GM06990 (cell line): ENCODE results near the gene TUBGCP5.

Experiments
- DNase-seq: peaks from one replicate; pipeline ENCODE4 v3.0.0-alpha.2; 2011; ENCODE audit not compliant: insufficient read length; ENCODE audit errors: extremely low read depth
- H3K27me3 ChIP-seq: replicated peaks from 2 replicates; pipeline ENCODE4 v1.6.0; 2011; ENCODE audit warnings: low read length; ENCODE audit not compliant: control insufficient read depth, insufficient read depth
- H3K36me3 ChIP-seq: 2 replicates; pipeline ENCODE4 v1.5.1; 2011; ENCODE audit warnings: low read length; ENCODE audit not compliant: control insufficient read depth, insufficient read depth
- H3K4me3 ChIP-seq: replicated peaks from 2 replicates; pipeline ENCODE4 v1.5.1; 2011; ENCODE audit warnings: low read depth, mild to moderate bottlenecking, control low read depth, low read length
- TF ChIP-seq, protein P1 (sequence below): IDR thresholded peaks from 2 replicates; pipeline ENCODE4 v1.5.1; 2011; ENCODE audit warnings: low read length, control low read depth, mild to moderate bottlenecking, inconsistent platforms; ENCODE audit not compliant: insufficient read depth, poor library complexity, severe bottlenecking

Gene TUBGCP5

DNA sequence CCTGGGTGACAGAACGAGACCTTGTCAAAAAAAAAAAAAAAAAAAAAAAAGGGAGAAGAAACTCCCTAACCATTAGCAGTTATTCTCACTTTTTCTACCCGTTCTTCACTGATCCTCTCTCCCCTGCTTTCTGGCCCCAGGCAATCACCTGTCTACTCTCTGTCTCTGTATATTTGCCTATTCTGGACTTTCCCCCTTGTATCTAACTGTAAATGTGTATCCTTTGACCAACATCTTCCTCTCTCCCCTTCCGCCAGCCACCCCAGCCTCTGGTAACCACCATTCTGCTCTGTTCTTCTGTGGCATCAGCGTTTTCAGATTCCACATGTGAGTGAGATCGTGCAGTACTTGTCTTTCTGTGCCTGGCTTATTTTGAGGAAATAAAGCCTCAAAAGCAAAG, 66.1 kb downstream of the TUBGCP5 start:
- Histone ChIP-seq H3K4me3 (no peak overlapping the region), H3K27me3 (no peaks in the 10 kb centered on the region), H3K36me3 (no peaks in the 10 kb centered on the region)
- DNase-seq: no peak
- TF ChIP-seq, protein P1, sequence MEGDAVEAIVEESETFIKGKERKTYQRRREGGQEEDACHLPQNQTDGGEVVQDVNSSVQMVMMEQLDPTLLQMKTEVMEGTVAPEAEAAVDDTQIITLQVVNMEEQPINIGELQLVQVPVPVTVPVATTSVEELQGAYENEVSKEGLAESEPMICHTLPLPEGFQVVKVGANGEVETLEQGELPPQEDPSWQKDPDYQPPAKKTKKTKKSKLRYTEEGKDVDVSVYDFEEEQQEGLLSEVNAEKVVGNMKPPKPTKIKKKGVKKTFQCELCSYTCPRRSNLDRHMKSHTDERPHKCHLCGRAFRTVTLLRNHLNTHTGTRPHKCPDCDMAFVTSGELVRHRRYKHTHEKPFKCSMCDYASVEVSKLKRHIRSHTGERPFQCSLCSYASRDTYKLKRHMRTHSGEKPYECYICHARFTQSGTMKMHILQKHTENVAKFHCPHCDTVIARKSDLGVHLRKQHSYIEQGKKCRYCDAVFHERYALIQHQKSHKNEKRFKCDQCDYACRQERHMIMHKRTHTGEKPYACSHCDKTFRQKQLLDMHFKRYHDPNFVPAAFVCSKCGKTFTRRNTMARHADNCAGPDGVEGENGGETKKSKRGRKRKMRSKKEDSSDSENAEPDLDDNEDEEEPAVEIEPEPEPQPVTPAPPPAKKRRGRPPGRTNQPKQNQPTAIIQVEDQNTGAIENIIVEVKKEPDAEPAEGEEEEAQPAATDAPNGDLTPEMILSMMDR: no peak

DNA sequence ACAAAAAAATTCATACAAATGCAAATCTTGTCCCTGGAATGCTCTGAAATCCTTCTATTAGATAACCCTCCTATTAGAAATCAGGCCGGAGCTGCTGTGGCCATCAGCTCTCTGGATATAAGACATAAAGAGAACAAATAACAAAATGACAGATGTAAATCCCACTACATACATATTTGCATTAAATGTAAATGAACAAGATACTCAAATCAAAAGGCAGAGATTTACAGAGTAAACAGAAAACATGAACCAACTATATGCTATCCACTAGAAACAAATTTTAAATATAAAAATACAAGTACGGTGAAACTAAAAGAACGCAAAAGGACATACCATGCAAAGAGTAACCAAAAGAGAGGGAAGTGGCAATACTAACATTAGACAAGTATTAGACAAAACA, 69.9 kb downstream of the TUBGCP5 start:
- Histone ChIP-seq H3K27me3 (no peaks in the 10 kb centered on the region), H3K4me3 (no peak overlapping the region), H3K36me3 (no peaks in the 10 kb centered on the region)
- TF ChIP-seq, protein P1: no peak
- no peak for DNase-seq

DNA sequence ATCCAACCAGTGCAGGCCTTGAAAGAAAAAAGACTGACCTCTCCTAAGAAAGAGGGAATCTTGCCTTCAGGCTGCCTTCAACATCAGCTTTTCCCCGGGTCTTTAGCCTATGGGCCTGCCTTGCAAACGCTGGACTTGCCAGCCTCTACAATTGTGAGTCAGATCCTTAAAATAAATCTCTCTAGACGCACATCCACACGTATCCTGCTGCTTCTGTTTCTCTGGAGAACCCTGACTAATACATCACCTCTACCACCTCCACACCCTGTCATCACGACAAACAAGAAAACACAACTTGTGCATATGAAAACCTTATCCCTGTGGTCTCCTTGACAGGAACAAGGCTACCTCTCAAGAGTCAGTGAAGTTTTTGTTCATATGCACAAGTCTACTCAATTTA, 71.0 kb downstream of the TUBGCP5 start:
- no peak for DNase-seq
- no peak overlapping the region for H3K4me3 ChIP-seq
- H3K27me3 ChIP-seq: no peaks in the 10 kb centered on the region
- H3K36me3 ChIP-seq: no peaks in the 10 kb centered on the region
- TF ChIP-seq, protein P1: no peak

DNA sequence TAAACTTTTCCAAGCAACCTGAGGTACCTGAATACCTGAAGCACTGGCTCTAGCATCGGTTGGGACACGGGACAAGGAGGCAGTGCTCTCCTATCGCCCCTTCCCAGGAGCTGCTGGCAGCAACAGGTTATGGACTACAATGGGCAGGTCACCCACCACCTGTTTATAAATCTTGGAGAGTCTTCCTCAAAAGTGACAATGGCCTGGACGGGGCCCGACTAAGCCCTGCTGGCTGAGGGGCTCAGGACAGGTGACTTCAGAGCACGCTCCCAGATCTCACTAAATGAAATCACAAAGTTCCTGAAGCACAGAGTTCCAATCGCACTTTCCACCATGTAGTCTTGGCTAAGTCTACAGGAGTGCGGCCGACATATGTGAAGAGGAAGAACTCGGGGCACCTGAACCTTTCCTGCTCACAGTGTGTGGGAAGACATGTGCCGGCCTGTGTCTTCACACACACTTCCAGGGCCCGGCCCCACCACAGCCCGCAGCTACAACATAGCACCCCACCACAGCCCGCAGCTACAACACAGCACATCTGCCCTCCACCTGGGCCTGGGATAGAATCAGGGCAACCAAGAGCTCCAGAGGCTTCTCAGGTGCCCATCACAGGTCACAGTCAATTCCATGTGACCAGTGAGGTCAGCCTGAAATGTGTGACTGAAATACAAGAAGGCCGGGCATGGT, 72.1 kb downstream of the TUBGCP5 start:
- Histone ChIP-seq H3K4me3 (no peak overlapping the region), H3K36me3 (no peaks in the 10 kb centered on the region), H3K27me3 (no peaks in the 10 kb centered on the region)
- TF ChIP-seq, protein P1: no peak
- DNase-seq: no peak

DNA sequence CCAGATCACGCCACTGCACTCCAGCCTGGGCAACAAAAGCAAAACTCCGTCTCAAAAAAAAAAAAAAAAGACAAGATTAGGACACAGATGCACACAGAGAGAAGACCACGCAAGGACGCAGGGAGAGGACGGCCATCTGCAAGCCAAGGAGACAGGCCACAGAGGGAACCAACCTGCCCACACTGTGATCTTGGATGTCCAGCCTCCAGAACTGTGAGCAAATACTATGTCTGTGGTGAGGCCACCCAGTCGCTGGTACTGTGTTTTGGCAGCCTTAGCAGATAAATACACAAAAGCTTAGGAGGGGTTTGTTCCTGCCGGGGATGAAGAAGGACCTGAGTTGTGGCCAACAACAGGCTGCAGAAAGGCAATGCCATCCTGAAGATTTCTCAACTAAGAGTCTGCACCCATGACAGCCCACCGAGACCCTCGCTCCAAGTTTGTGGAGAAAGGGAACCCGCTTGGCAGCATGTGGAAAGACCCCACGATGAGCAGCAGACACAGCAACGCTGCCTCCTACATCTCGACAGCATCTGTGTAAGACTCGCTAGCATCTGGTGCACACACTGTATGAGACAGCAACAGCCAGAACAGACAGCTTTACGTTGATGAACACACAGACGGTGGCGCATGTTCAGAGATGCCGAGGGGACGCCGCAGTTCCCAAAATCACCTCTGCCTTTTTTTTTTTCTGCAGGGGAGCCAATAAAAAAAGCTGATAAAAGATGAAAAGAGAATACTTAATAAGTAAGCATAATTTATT, 72.9 kb downstream of the TUBGCP5 start:
- Histone ChIP-seq H3K27me3 (no peaks in the 10 kb centered on the region), H3K4me3 (no peak overlapping the region), H3K36me3 (no peaks in the 10 kb centered on the region)
- TF ChIP-seq, protein P1: no peak
- no peak for DNase-seq

DNA sequence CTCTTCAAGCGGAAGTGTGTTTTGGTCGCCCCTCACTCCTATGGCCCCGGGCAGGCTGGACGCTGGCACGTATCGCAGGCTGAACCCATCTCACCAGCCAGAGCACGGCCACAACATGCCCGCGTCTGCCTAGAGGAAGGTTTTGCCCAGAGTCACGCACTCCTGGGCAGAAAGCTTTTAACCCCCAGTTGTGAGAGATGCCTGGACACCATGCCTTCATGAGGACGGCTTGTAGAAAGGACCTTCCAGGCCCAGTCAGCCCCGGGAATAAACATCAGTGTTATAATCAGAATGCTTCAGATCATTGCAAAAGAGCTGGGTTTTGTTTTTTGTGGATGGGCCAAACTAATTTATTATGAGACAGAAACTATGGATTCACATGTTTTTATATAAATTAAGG, 75.7 kb downstream of the TUBGCP5 start:
- H3K4me3 ChIP-seq: no peak overlapping the region
- H3K36me3 ChIP-seq: no peaks in the 10 kb centered on the region
- TF ChIP-seq, protein P1: no peak
- no peak for DNase-seq
- no peaks in the 10 kb centered on the region for H3K27me3 ChIP-seq
